ENCODE measurements around the gene MPI. TPM values are rescaled to one million over a fixed set of nuclear protein-coding genes. Genes with fewer than 3 reads are reported as not detected.

MPI gene
- total and polyA plus RNA-seq, 4 donors, result 16.1 to 38.4 (median 31.9) TPM

GRCh38 chr15:74869726-74870407 lies 20.0 kb upstream of the MPI start:
- DNase-seq (ENCODE audit: low spot score), result no peak
- TF ChIP-seq SP1 (IDR thresholded peaks at IDR 0.05) (no peak), TAF1 (conservative IDR thresholded peaks at IDR 0.05) (no peak), EGR1 (IDR thresholded peaks at IDR 0.05; ENCODE audit: low read depth in 2 of 2) (no peak), HNF4G (IDR thresholded peaks at IDR 0.05) (no peak), RXRA (IDR thresholded peaks at IDR 0.05) (no peak), JUND (IDR thresholded peaks at IDR 0.05) (no peak), GABPA (IDR thresholded peaks at IDR 0.05 in 1 of 2, conservative IDR thresholded peaks at IDR 0.05 in 1 of 2) (no peak)
- TF ChIP-seq, protein P1, sequence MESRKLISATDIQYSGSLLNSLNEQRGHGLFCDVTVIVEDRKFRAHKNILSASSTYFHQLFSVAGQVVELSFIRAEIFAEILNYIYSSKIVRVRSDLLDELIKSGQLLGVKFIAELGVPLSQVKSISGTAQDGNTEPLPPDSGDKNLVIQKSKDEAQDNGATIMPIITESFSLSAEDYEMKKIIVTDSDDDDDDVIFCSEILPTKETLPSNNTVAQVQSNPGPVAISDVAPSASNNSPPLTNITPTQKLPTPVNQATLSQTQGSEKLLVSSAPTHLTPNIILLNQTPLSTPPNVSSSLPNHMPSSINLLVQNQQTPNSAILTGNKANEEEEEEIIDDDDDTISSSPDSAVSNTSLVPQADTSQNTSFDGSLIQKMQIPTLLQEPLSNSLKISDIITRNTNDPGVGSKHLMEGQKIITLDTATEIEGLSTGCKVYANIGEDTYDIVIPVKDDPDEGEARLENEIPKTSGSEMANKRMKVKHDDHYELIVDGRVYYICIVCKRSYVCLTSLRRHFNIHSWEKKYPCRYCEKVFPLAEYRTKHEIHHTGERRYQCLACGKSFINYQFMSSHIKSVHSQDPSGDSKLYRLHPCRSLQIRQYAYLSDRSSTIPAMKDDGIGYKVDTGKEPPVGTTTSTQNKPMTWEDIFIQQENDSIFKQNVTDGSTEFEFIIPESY (IDR thresholded peaks at IDR 0.05), result no peak
- H3K4me3 ChIP-seq (ENCODE audit: low read depth in 1 of 3, low read length in 3 of 3), result no peak overlapping the region
- no peaks in the 10 kb centered on the region for H3K9me3 ChIP-seq (ENCODE audit: control insufficient read depth in 4 of 4, low read length in 3 of 4)
- H3K9ac ChIP-seq (ENCODE audit: low read depth in 1 of 2, low read length in 2 of 2), result no peak overlapping the region
- WGBS, result 51% methylated on average over 6 of the region's 6 CpGs
- H3K27me3 ChIP-seq (ENCODE audit: control insufficient read depth in 4 of 4, insufficient read depth in 4 of 4, low read length in 3 of 4), result no peaks in the 10 kb centered on the region
- H3K27ac ChIP-seq (ENCODE audit: low read depth in 1 of 2, low read length in 2 of 2), result peak overlapping the region in 1 of 2 donors; percentile 17
- no peaks in the 10 kb centered on the region for H3K36me3 ChIP-seq (ENCODE audit: control insufficient read depth in 4 of 4, insufficient read depth in 3 of 4, low read depth in 1 of 4, low read length in 3 of 4)
- H3K4me1 ChIP-seq (ENCODE audit: control insufficient read depth in 4 of 4, insufficient read depth in 4 of 4, low read length in 3 of 4), result peaks cover 24 to 63% (median 45%) of the 10 kb centered on the region in 4 donors

DNA sequence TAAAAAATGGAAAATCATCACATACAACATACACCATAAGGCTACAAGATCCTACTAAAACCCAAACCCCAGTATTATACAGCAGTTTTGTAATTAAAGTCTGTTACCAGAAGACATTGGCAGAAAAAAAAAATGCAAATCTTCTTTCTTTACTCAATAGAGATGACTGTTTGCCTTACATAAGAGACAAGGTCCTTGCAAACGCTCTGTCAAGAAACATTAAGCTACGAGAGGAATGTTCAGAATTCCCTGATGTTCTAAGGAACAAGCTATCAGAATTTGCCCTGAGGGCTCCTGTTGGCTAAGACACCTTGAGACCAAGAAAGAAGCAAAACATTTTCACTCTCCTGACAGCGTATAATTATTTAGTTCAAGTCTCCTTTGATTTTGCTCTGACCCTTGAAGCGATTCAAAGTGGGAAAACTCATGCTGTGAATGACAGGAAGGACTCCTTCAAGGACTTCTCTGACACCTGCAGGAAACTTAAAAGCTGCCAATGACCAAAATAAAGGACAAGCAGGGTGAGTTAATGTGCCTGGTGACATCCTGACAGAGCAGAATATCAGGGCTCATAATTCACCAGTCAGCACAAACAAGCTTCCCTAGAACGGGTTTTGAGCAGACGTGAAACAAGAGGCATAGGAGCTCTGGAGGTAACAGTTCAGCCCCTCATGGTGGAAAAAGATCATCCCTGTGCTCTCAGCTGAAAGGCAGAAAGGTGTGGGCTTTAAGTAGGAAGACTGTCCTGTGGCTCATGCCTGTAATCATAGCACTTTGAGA lies 19.2 kb upstream of the MPI start:
- Histone ChIP-seq H3K4me1 (ENCODE audit: control insufficient read depth in 4 of 4, insufficient read depth in 4 of 4, low read length in 3 of 4) (peaks cover 24 to 63% (median 45%) of the 10 kb centered on the region in 4 donors), H3K9ac (ENCODE audit: low read depth in 1 of 2, low read length in 2 of 2) (no peak overlapping the region)
- no peak for DNase-seq (ENCODE audit: low spot score)

More for the DNA sequence above, 19.2 kb upstream of the MPI start:
- H3K27me3 ChIP-seq (ENCODE audit: control insufficient read depth in 4 of 4, insufficient read depth in 4 of 4, low read length in 3 of 4), result no peaks in the 10 kb centered on the region
- TF ChIP-seq JUND (IDR thresholded peaks at IDR 0.05) (no peak), YY1 (IDR thresholded peaks at IDR 0.05) (no peak), MAX (IDR thresholded peaks at IDR 0.05) (no peak), FOXA1 (IDR thresholded peaks at IDR 0.05) (no peak), NR2F2 (IDR thresholded peaks at IDR 0.05) (no peak), SP1 (IDR thresholded peaks at IDR 0.05) (no peak), RAD21 (IDR thresholded peaks at IDR 0.05) (no peak), RXRA (IDR thresholded peaks at IDR 0.05) (no peak), HNF4A (conservative IDR thresholded peaks at IDR 0.05) (no peak), TAF1 (conservative IDR thresholded peaks at IDR 0.05) (no peak), FOXA2 (IDR thresholded peaks at IDR 0.05) (no peak), EGR1 (IDR thresholded peaks at IDR 0.05; ENCODE audit: low read depth in 2 of 2) (no peak), CTCF (IDR thresholded peaks at IDR 0.05; ENCODE audit: low read depth, low read length, missing input control) (no peak), ATF3 (IDR thresholded peaks at IDR 0.05) (no peak), HNF4G (IDR thresholded peaks at IDR 0.05) (no peak), GABPA (IDR thresholded peaks at IDR 0.05 in 1 of 2, conservative IDR thresholded peaks at IDR 0.05 in 1 of 2) (no peak)
- TF ChIP-seq, protein P1 (IDR thresholded peaks at IDR 0.05), result no peak
- TF ChIP-seq, protein P2, sequence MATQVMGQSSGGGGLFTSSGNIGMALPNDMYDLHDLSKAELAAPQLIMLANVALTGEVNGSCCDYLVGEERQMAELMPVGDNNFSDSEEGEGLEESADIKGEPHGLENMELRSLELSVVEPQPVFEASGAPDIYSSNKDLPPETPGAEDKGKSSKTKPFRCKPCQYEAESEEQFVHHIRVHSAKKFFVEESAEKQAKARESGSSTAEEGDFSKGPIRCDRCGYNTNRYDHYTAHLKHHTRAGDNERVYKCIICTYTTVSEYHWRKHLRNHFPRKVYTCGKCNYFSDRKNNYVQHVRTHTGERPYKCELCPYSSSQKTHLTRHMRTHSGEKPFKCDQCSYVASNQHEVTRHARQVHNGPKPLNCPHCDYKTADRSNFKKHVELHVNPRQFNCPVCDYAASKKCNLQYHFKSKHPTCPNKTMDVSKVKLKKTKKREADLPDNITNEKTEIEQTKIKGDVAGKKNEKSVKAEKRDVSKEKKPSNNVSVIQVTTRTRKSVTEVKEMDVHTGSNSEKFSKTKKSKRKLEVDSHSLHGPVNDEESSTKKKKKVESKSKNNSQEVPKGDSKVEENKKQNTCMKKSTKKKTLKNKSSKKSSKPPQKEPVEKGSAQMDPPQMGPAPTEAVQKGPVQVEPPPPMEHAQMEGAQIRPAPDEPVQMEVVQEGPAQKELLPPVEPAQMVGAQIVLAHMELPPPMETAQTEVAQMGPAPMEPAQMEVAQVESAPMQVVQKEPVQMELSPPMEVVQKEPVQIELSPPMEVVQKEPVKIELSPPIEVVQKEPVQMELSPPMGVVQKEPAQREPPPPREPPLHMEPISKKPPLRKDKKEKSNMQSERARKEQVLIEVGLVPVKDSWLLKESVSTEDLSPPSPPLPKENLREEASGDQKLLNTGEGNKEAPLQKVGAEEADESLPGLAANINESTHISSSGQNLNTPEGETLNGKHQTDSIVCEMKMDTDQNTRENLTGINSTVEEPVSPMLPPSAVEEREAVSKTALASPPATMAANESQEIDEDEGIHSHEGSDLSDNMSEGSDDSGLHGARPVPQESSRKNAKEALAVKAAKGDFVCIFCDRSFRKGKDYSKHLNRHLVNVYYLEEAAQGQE (IDR thresholded peaks at IDR 0.05), result no peak
- H3K36me3 ChIP-seq (ENCODE audit: control insufficient read depth in 4 of 4, insufficient read depth in 3 of 4, low read depth in 1 of 4, low read length in 3 of 4), result no peaks in the 10 kb centered on the region
- no peaks in the 10 kb centered on the region for H3K9me3 ChIP-seq (ENCODE audit: control insufficient read depth in 4 of 4, low read length in 3 of 4)
- H3K27ac ChIP-seq (ENCODE audit: low read depth in 1 of 2, low read length in 2 of 2), result peak overlapping the region in 1 of 2 donors; percentile 17
- H3K4me3 ChIP-seq (ENCODE audit: low read depth in 1 of 3, low read length in 3 of 3), result no peak overlapping the region
- 55% methylated on average over 6 of the region's 6 CpGs for WGBS

All from liver (tissue), 9 donors.